ENCODE measurements around the gene BMERB1.

Gene BMERB1

GRCh38 chr16:15487336-15488284, 53.2 kb downstream of the BMERB1 start:
- no peaks in the 10 kb centered on the region for H3K27me3 ChIP-seq (replicated peaks; ENCODE audit: control insufficient read depth, insufficient read depth, low read length)
- DNase-seq (ENCODE audit: low read depth), result no peak

GRCh38 chr16:15489016-15489415, 54.6 kb downstream of the BMERB1 start:
- Histone ChIP-seq H3K36me3 (ENCODE audit: control insufficient read depth, insufficient read depth, low read length, severe bottlenecking) (no peaks in the 10 kb centered on the region), H3K4me1 (ENCODE audit: control insufficient read depth, insufficient read depth, low read length) (peaks cover 25% of the 10 kb centered on the region), H3K27me3 (replicated peaks; ENCODE audit: control insufficient read depth, insufficient read depth, low read length) (no peaks in the 10 kb centered on the region)

More at GRCh38 chr16:15487336-15488284, 53.2 kb downstream of the BMERB1 start:
- H3K4me1 ChIP-seq (ENCODE audit: control insufficient read depth, insufficient read depth, low read length), result peaks cover 17% of the 10 kb centered on the region
- no peak overlapping the region for H3K9ac ChIP-seq (ENCODE audit: low read length)
- H3K36me3 ChIP-seq (ENCODE audit: control insufficient read depth, insufficient read depth, low read length, severe bottlenecking), result no peaks in the 10 kb centered on the region
- no peaks in the 10 kb centered on the region for H3K9me3 ChIP-seq (ENCODE audit: control insufficient read depth, low read length)
- no peak overlapping the region for H3K4me3 ChIP-seq (ENCODE audit: low read length)

GRCh38 chr16:15490123-15490711, 55.8 kb downstream of the BMERB1 start:
- DNase-seq (ENCODE audit: low read depth), result no peak
- H3K4me1 ChIP-seq (ENCODE audit: control insufficient read depth, insufficient read depth, low read length), result peaks cover 32% of the 10 kb centered on the region
- no peaks in the 10 kb centered on the region for H3K27me3 ChIP-seq (replicated peaks; ENCODE audit: control insufficient read depth, insufficient read depth, low read length)
- H3K9ac ChIP-seq (ENCODE audit: low read length), result peak overlapping the region; percentile 57
- no peaks in the 10 kb centered on the region for H3K36me3 ChIP-seq (ENCODE audit: control insufficient read depth, insufficient read depth, low read length, severe bottlenecking)
- no peaks in the 10 kb centered on the region for H3K9me3 ChIP-seq (ENCODE audit: control insufficient read depth, low read length)
- H3K4me3 ChIP-seq (ENCODE audit: low read length), result peak overlapping the region; percentile 69

More at GRCh38 chr16:15489016-15489415, 54.6 kb downstream of the BMERB1 start:
- DNase-seq (ENCODE audit: low read depth), result no peak
- H3K4me3 ChIP-seq (ENCODE audit: low read length), result peak overlapping the region; percentile 69
- H3K9ac ChIP-seq (ENCODE audit: low read length), result no peak overlapping the region
- no peaks in the 10 kb centered on the region for H3K9me3 ChIP-seq (ENCODE audit: control insufficient read depth, low read length)

- H3K4me1 ChIP-seq (ENCODE audit: control insufficient read depth, insufficient read depth, low read length), result peaks cover 32% of the 10 kb centered on the region
- DNase-seq (ENCODE audit: low read depth), result no peak
Measured at GRCh38 chr16:15491411-15491810, 57.0 kb downstream of the BMERB1 start.

GRCh38 chr16:15492091-15492740, 57.8 kb downstream of the BMERB1 start:
- DNase-seq (ENCODE audit: low read depth), result no peak
- Histone ChIP-seq H3K9me3 (ENCODE audit: control insufficient read depth, low read length) (no peaks in the 10 kb centered on the region), H3K36me3 (ENCODE audit: control insufficient read depth, insufficient read depth, low read length, severe bottlenecking) (no peaks in the 10 kb centered on the region), H3K9ac (ENCODE audit: low read length) (no peak overlapping the region), H3K4me1 (ENCODE audit: control insufficient read depth, insufficient read depth, low read length) (peaks cover 32% of the 10 kb centered on the region), H3K4me3 (ENCODE audit: low read length) (no peak overlapping the region), H3K27me3 (replicated peaks; ENCODE audit: control insufficient read depth, insufficient read depth, low read length) (no peaks in the 10 kb centered on the region)

More at GRCh38 chr16:15491411-15491810, 57.0 kb downstream of the BMERB1 start:
- H3K9me3 ChIP-seq (ENCODE audit: control insufficient read depth, low read length), result no peaks in the 10 kb centered on the region
- H3K9ac ChIP-seq (ENCODE audit: low read length), result no peak overlapping the region
- no peaks in the 10 kb centered on the region for H3K27me3 ChIP-seq (replicated peaks; ENCODE audit: control insufficient read depth, insufficient read depth, low read length)
- no peak overlapping the region for H3K4me3 ChIP-seq (ENCODE audit: low read length)
- H3K36me3 ChIP-seq (ENCODE audit: control insufficient read depth, insufficient read depth, low read length, severe bottlenecking), result no peaks in the 10 kb centered on the region

- no peaks in the 10 kb centered on the region for H3K36me3 ChIP-seq (ENCODE audit: control insufficient read depth, insufficient read depth, low read length, severe bottlenecking)
- H3K9me3 ChIP-seq (ENCODE audit: control insufficient read depth, low read length), result no peaks in the 10 kb centered on the region
- H3K4me3 ChIP-seq (ENCODE audit: low read length), result peak overlapping the region; percentile 35
- peak overlapping the region; percentile 11 for H3K9ac ChIP-seq (ENCODE audit: low read length)
- no peaks in the 10 kb centered on the region for H3K27me3 ChIP-seq (replicated peaks; ENCODE audit: control insufficient read depth, insufficient read depth, low read length)
- peaks cover 35% of the 10 kb centered on the region for H3K4me1 ChIP-seq (ENCODE audit: control insufficient read depth, insufficient read depth, low read length)
- peak; percentile 91 for DNase-seq (ENCODE audit: low read depth)
Measured at GRCh38 chr16:15493466-15494180, 59.2 kb downstream of the BMERB1 start.

- no peak overlapping the region for H3K4me3 ChIP-seq (ENCODE audit: low read length)
- H3K27me3 ChIP-seq (replicated peaks; ENCODE audit: control insufficient read depth, insufficient read depth, low read length), result no peaks in the 10 kb centered on the region
- peaks cover 34% of the 10 kb centered on the region for H3K4me1 ChIP-seq (ENCODE audit: control insufficient read depth, insufficient read depth, low read length)
- no peaks in the 10 kb centered on the region for H3K9me3 ChIP-seq (ENCODE audit: control insufficient read depth, low read length)
- H3K9ac ChIP-seq (ENCODE audit: low read length), result peak overlapping the region; percentile 5
- peak; percentile 62 for DNase-seq (ENCODE audit: low read depth)
- no peaks in the 10 kb centered on the region for H3K36me3 ChIP-seq (ENCODE audit: control insufficient read depth, insufficient read depth, low read length, severe bottlenecking)
Measured at GRCh38 chr16:15494236-15494635, 59.8 kb downstream of the BMERB1 start.

GRCh38 chr16:15495898-15496297, 61.5 kb downstream of the BMERB1 start:
- H3K27me3 ChIP-seq (replicated peaks; ENCODE audit: control insufficient read depth, insufficient read depth, low read length), result no peaks in the 10 kb centered on the region
- H3K9ac ChIP-seq (ENCODE audit: low read length), result no peak overlapping the region
- no peak overlapping the region for H3K4me3 ChIP-seq (ENCODE audit: low read length)
- H3K9me3 ChIP-seq (ENCODE audit: control insufficient read depth, low read length), result no peaks in the 10 kb centered on the region
- DNase-seq (ENCODE audit: low read depth), result no peak
- H3K4me1 ChIP-seq (ENCODE audit: control insufficient read depth, insufficient read depth, low read length), result peaks cover 25% of the 10 kb centered on the region
- no peaks in the 10 kb centered on the region for H3K36me3 ChIP-seq (ENCODE audit: control insufficient read depth, insufficient read depth, low read length, severe bottlenecking)

GRCh38 chr16:15498427-15499175, 64.2 kb downstream of the BMERB1 start:
- no peak overlapping the region for H3K4me3 ChIP-seq (ENCODE audit: low read length)
- H3K9ac ChIP-seq (ENCODE audit: low read length), result no peak overlapping the region
- no peaks in the 10 kb centered on the region for H3K9me3 ChIP-seq (ENCODE audit: control insufficient read depth, low read length)
- H3K27me3 ChIP-seq (replicated peaks; ENCODE audit: control insufficient read depth, insufficient read depth, low read length), result no peaks in the 10 kb centered on the region
- H3K4me1 ChIP-seq (ENCODE audit: control insufficient read depth, insufficient read depth, low read length), result peaks cover 29% of the 10 kb centered on the region
- peak; percentile 87 for DNase-seq (ENCODE audit: low read depth)
- no peaks in the 10 kb centered on the region for H3K36me3 ChIP-seq (ENCODE audit: control insufficient read depth, insufficient read depth, low read length, severe bottlenecking)

- no peaks in the 10 kb centered on the region for H3K36me3 ChIP-seq (ENCODE audit: control insufficient read depth, insufficient read depth, low read length, severe bottlenecking)
- H3K4me3 ChIP-seq (ENCODE audit: low read length), result no peak overlapping the region
- H3K4me1 ChIP-seq (ENCODE audit: control insufficient read depth, insufficient read depth, low read length), result peaks cover 24% of the 10 kb centered on the region
- H3K9ac ChIP-seq (ENCODE audit: low read length), result no peak overlapping the region
- no peaks in the 10 kb centered on the region for H3K27me3 ChIP-seq (replicated peaks; ENCODE audit: control insufficient read depth, insufficient read depth, low read length)
- no peaks in the 10 kb centered on the region for H3K9me3 ChIP-seq (ENCODE audit: control insufficient read depth, low read length)
- DNase-seq (ENCODE audit: low read depth), result peak; percentile 91
Measured at GRCh38 chr16:15502041-15502725, 67.8 kb downstream of the BMERB1 start.

Measured in adipocyte (in vitro differentiated cells).